ENCODE data around the gene ITCH.

The ITCH gene

GRCh38 chr20:34546751-34547181 lies 183.7 kb downstream of the ITCH start:
- no peak for DNase-seq (ENCODE audit: low read depth in 4 of 4, low spot score in 1 of 4)

DNA sequence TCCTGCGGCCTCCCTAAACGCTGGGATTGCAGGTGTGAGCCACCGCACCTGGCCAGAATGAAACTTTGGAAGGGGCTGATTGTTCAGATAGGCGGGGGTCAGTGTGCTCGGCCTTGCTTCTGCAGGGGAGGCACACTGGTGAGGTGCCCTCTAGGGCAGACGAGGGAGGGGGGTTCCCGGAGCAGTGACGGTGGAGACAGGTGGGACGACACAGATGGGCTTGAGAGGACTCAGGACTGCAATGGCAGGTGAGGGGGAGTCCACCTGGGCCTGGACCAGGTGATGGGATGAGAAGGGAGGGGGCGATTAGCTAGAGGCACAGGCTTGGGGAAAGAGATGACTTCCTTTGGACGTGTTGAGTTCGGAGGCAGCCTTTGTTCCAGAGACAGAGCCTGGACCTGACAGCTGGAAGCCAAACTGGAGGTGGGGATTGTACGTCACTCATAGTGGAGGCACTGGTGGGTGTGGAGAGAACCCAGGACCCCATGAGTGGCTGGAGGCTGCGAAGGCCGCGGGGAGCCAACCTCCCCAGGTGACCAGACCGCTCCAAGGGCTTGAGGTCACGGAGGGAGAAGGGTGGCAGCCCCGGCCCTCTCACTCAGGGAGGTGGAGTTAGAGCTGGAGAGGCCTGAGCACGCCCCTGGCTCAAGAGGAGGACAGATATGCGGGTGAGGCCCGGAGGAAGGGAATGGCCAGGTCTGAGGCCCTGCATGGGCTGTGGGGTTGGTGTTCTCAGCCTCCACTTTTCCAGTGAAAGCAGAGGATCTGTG lies 185.0 kb downstream of the ITCH start:
- DNase-seq (ENCODE audit: low read depth in 4 of 4, low spot score in 1 of 4): no peak

GRCh38 chr20:34549291-34549928 lies 186.3 kb downstream of the ITCH start:
- no peak for DNase-seq (ENCODE audit: low read depth in 4 of 4, low spot score in 1 of 4)

GRCh38 chr20:34549929-34550305 lies 186.8 kb downstream of the ITCH start:
- DNase-seq (ENCODE audit: low read depth in 4 of 4, low spot score in 1 of 4): no peak

DNA sequence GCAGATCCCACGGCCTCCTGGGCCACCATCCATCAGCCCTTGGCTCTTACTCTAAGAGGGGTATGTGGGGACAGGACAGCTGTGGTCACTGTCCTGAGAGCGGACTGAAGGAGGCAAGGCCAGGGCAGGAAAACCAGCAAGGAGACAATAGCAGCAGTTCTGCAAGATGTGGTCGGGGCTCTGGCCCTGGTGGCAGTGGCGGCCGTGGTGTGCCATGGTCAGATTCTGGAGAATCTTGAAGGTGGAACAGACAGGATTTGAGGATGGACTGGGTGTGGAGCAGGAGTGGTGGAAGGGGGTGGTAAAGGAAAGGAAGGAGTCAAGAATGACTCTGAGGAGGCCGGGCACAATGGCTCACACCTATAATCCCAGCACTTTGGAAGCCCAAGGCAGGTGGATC lies 189.5 kb downstream of the ITCH start:
- DNase-seq (ENCODE audit: low read depth in 4 of 4, low spot score in 1 of 4): no peak

DNA sequence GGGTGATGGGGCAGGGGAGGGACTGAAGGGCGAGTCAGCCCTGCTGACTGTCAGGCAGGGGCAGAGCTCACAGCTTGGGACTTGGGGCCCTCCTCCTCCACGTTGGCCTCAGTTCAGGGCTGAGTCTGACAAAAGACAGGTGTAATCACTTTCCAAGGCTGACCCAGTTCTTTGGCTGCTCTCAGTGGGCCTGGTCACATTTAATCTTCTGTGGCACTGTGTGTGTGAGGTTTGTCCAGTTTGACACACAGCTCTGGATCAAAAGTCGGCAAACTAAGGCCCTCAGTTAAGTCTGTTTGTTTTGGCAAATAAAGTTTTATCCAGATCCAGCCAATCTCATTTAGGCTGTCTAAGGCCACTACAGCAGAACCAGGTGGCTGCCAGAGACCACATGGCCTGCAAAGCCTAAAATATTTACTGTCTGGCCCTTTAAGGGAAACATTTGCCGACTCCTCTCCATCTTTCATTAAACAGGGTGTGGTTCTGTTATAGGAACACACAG lies 190.3 kb downstream of the ITCH start:
- no peak for DNase-seq (ENCODE audit: low read depth in 4 of 4, low spot score in 1 of 4)

GRCh38 chr20:34557936-34558319 lies 194.9 kb downstream of the ITCH start:
- no peak for DNase-seq (ENCODE audit: low read depth in 4 of 4, low spot score in 1 of 4)

- DNase-seq (ENCODE audit: low read depth in 4 of 4, low spot score in 1 of 4): peak; percentile 81 to 86 (median 85)
Observed at GRCh38 chr20:34558320-34559218, 195.5 kb downstream of the ITCH start, which contains the start of gene MAP1LC3A. TSS of gene MAP1LC3A (plus strand) at chr20:34558718. CDS start at chr20:34558869, 151 bp downstream.

DNA sequence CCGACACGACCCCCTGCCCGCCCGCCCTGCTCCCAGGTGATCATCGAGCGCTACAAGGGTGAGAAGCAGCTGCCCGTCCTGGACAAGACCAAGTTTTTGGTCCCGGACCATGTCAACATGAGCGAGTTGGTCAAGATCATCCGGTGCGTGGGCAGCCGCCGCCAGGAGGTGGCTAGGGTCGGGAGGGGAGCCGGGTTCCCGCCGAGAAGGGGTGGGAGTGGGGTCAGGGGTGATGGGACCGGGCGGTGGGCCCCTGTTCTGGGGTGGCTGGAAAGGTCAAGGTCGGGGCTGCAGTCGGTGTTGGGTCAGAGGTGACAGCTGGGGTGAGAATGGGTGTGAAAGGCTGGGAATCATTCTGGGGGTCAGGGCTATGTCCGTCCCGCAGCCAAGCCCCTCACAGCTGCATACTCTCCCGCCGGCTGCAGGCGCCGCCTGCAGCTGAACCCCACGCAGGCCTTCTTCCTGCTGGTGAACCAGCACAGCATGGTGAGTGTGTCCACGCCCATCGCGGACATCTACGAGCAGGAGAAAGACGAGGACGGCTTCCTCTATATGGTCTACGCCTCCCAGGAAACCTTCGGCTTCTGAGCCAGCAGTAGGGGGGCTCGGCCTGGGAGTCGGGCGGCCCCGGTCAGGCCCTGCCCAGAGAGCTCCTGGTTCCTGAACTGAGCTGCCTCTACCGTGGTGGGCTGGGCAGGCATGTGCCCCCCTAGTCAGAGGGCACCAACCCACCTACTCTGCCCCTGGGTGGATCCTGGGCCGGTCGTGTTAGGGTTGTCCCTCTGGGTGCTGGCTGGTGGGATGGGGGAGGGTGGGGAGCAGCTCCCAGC lies 196.5 kb downstream of the ITCH start:
- no peak for DNase-seq (ENCODE audit: low read depth in 4 of 4, low spot score in 1 of 4)

- DNase-seq (ENCODE audit: low read depth in 4 of 4, low spot score in 1 of 4): no peak
Observed at GRCh38 chr20:34560141-34560523, 197.1 kb downstream of the ITCH start.

GRCh38 chr20:34560614-34561013 lies 197.5 kb downstream of the ITCH start:
- DNase-seq (ENCODE audit: low read depth in 4 of 4, low spot score in 1 of 4): no peak
